NCI-H146 treated with DMSO at 0.1 percent for 48 hours (cell line): ENCODE measurements around the gene CCL4L2.
"Not testable (repeated sequence)": the region's sequence is repeated elsewhere in the genome, so short reads cannot be mapped to it uniquely, and the experiment has no call there.

Source experiments
- DNase-seq: peaks from one replicate; lab custom pipeline; 2025; ENCODE audit not compliant: unreplicated experiment; lab: John Stamatoyannopoulos, UW

The CCL4L2 gene

DNA sequence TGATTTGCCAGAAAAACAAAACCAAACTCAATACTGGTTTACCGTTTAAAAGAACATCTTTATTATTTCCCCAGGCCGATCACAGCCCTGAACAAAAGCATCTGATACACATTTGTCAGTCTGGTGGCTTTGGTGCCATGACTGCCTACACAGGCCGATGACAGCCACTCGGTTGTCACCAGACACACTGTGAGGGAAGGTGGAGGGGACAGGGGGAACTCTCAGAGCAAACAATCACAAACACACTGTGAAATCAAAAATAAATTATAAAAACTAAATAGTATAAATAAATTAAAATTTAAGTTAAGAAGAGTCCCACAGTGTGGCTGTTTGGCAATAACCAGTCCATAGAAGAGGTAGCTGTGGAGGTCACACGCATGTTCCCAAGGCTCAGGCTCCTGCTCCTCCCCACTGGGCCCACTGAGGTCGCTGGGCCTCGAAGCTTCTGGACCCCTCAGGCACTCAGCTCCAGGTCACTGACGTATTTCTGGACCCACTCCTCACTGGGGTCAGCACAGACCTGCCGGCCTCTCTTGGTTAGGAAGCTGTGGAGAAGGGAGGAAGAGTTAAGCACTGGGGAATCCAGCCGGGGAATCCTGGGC is 15.9 kb upstream of the CCL4L2 start:
- DNase-seq: not testable (repeated sequence)

DNA sequence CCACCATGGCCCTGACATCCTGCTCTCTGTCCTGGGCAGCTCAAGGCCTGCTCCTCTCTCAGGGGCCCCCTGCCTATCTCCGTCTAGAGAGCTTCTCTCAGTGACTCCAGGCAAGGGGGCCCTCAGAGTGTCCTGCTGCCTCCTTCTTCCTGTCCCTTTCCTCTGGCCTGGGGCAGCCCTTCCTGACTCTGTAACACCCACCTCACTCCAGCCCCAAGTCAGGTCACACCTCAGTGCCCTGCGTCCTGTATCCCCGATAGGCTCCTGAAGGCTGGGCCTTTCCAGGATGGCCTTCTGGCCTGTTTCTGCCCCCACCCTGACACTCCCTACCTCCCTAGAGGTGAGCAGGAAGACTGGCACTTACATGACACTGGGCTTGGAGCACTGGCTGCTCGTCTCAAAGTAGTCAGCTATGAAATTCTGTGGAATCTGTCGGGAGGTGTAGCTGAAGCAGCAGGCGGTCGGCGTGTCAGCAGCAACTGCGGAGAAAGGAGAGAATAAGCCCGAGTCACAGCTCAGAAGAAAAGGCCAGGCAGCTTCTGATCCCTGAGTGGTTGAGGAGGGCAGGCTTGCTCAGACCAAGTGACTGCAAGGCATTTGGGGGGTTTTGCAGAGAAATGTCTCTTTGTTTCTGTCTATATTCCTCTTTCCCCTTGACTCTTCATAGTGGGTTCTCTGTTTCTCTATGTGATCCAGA is 15.3 kb upstream of the CCL4L2 start:
- no peak for DNase-seq

DNA sequence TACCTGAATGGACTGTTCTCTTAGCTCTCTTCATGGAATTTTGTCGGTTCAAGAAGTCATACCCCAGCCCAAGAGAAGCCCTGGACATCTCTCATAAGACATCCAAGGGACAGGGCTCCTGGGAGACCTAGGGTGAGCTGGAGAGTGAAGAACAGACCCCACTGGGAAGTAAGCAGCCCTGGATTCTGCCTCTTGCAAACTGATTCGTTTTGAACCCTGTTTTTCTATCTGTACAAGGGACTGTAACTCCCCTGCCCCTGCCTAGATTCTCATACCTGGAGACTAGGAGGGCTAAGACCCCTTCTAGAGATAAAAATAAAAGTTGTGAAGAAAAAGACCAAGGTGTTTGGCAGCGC is 14.8 kb upstream of the CCL4L2 start:
- no peak for DNase-seq

DNA sequence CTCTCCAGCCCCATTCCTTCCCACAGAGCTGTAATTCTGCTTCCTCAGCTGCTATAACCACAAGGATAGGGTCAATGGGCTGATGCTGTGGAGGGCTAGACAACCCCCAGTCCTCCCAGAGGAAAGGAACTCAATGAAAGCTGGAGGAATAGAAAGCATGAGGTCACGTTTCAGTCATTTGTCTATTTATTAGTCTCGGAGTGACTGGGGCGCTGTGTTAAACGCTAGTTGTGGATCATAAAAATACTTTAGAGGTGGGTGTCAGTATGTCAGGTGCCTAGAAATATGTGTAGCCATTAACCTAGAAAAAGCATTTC is 13.5 kb upstream of the CCL4L2 start:
- DNase-seq: no peak

DNA sequence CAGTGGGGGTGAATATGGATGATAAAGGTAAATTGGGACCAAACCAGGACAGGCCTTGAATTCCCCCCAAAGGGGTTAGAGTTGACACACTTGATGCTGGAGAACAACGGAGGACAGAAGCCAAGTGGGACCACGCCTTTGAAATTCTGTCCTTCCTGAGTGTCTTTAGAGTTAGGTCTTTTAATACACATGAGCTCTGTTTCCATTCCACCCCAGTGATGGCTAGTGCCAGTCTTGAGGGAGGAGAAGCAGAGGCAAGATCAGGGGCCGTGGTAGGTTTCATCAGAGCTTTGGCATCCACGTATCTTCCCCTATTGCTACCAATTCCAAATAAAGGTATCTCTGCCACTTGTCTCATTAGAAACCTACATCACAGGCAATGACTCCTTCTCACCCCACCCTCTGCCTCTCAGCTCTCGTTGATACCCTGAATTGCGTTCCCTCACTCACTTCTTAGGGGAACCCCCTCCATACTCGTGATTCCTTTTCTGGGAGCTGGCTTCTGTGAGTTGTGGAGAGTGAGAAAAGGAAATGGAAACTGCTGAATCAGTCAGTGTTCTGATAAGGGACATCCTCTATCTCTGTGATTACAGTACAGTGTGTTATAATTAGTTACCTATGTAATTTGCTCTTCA is 11.9 kb upstream of the CCL4L2 start:
- DNase-seq: no peak

DNA sequence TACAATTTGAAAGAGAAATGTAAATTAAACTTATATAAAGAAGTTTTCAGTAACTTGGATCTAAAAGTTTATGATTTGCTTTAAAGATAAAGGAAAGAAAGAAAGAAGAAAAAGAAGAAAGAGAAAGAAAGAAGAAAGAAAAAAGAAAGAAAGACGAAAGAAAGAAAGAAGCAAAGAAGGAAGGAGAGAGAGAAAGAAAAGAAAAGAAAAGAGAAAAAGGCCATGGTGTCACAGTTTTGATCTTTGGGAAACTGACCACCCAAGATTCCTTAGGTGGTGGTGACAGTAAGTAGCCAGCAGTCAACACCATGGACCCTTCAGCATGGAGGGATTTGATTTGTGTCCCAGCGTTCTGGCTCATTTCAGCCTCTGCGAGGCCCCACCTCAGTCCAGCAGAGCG is 9.8 kb upstream of the CCL4L2 start:
- not testable (repeated sequence) for DNase-seq

DNA sequence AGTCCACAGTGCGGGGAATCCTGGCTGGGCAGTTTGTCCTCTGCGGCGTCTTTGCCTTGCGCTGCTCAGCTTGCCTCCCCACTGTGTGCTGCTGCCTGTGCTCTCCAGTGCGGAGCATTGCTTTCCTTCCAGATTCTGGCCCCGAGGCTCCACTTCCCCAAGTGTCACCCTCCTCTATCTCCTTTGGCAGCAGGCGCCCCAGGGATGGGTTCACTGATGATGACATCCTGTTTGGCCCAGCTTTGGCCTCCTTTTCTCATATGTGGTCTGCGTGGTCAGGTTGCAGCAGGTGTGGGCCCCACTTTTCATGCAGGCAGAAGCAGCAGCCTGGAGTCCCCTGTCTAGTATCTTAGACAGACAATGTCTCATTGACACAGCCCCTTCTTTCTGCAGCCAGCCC is 9.4 kb upstream of the CCL4L2 start:
- not testable (repeated sequence) for DNase-seq

DNA sequence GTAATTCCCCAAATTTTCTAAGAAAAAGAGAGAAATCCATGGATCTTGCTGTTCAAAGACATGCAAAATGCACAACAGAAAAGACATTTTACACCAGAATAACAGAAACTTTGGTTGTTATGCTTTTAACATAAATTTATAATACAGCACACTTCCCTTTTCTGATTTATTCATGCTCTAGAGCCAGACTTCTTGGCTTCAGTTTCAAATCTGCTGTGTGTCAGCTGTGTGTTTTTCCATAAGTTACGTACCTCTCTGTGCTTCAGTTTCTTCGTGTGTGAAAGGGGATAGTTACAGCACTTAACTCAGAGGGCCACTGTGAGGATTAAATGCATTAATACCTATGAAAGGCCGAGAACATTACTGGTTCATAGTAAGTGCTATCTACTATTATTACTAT is 7.5 kb upstream of the CCL4L2 start:
- no peak for DNase-seq

DNA sequence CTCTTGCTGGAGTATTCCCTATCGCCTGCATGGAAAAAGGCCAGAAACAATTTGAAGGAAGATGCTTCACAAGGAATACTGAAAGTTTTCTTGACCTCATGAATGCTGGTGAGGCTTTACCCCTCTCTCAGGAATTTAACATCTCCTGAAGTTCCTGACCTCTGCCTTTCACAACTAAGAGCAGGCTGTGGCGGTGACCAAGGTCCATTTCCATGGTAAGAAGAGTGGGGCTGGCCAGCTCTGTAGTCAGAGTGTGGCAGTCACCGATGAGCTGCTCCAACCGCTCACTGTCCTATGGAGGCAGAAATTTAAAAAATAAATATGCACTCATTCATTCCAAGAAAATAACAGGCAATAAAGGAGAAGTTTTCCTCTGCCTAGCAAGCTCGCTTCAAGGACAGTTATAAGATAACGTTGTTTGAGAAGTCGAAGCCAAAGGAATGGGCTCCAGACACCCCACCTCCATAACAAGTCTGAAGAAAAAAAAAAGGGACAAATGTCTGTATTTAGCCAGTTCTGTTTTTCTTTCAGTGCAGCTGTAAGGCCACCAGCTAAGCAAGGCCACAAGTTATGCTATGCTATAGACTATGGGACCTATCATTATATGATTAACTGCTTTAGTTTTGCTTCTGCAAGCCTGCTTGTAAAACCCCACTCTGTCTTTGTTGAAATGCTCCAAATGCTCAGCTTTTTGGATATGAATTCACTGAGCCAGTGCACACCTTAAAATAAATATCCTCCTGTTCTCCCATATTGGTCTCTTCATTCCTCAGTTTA is 6.0 kb upstream of the CCL4L2 start:
- no peak for DNase-seq

DNA sequence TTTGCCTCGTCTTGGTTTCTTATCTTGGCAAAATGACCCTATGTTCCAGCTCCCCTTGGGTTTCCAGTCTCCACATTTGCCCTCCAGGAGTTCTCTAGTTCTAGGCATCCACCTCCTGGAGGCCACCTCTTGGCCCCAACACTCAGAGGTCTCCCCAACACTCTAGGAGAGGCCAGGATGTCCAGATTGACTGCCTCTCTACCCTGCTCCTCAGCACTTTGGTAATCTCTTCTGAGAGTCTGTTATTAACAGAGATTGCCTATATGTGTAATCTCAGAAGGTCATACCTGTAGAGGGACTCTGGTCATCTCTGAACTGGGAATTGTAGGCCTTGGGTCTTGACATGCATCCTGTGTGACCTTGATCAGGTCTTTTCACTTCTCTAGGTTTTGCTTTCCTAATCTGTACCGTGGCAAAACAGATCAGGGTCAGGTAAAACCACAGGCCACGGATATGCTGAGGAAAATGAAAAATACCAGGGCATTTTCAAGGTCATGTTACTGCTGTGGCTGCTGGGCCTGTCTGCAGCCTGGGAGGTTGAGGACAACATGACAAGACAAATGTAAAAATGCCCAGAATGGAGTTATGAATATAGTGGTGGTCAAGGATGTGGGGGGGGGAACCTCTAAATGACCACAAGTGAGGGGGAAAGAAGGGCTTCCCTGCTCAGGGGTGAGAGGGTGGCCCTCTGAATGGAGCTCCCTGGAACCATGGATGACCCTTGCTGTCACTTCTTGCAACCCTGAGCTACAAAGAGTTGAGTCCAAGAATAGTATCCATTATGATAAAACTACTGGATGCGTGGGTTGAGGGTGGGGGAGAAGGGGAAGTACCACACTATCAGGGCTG is 5.0 kb upstream of the CCL4L2 start:
- DNase-seq: no peak

DNA sequence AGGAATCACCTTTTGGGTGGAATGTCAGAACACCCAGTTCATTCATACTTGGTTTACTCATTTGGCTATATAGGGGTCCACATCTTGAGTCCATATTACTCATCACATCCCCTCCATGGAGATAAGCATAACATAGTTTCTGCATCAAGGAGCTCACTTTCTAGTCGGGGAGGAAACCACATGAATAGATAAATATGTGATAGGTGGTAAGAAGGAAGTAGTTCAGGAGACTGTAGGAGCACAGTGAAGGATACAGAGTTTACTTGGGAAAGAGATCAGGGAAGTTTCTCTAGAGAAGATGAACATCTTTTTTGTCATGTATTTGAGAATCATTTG is 4.4 kb upstream of the CCL4L2 start:
- DNase-seq: not testable (repeated sequence)

DNA sequence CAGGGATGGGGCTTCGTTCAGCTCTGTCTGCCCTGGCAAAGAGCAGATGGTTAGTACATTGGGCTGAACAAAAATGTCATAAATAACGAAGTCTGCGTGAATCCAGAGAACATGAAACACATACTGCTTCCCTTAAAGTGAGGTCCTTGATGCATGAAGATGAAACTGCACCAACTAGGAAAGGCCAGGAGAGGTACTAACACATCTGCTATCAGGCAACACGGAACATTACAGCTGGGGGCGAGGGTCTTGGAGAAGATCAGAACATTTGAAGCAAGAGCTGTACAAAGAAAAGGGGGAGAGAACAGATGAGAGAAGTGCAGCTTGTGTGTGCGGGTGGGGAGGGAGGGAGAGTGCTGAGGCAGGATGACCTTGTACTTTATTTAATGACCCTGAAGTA is 3.5 kb upstream of the CCL4L2 start:
- DNase-seq: not testable (repeated sequence)

DNA sequence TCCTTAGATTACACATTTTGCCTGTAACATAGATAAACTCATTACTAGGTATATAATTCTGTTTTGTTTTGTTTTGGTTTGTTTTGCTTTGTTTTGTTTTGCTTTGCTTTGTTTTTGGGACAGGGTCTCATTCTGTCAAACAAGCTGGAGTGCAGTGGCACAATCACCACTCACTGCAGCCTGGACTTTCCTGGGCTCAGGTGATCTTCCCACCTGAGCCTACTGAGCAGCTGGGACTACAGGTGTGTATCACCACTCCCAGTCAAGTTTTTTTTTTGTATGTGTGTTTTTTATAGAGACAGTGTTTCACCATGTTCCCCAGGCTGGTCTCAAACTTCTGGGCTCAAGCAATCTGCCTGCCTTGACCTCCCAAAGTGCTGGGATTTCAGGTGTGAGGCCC is 1.3 kb upstream of the CCL4L2 start:
- no peak for DNase-seq

DNA sequence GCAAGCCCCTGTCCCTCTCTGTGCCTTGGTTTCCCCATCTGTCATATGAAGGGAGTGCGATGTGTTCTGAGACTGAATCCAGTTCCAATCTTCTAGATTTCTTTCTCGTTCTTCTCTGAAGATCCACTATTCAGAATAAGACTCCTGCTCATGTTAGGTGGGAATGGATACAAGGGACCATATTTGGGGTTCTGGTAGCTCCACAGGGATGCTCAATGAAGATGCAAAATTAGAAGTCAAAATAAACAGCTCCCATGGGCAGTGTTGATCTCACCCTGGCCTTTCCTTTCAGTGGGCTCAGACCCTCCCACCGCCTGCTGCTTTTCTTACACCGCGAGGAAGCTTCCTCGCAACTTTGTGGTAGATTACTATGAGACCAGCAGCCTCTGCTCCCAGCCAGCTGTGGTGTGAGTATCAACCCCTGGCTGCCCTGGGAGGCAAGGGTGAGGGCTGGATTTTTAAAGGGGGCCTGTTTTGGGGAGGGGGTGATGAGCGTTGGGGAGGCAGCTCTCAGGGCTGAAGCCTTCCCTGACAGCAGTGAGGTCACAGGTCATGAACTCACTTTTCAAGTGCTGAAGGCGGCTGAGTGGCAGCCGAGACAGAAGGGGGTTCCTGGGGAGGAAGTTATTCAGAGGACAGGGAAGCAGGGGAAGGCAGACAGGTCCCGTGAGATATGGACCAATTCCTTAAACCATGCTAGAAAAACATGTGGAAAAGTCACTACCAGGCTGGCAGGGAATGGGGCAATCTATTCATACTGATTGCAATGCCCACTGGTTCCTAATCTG is 815 bp downstream of the CCL4L2 start:
- not testable (repeated sequence) for DNase-seq

DNA sequence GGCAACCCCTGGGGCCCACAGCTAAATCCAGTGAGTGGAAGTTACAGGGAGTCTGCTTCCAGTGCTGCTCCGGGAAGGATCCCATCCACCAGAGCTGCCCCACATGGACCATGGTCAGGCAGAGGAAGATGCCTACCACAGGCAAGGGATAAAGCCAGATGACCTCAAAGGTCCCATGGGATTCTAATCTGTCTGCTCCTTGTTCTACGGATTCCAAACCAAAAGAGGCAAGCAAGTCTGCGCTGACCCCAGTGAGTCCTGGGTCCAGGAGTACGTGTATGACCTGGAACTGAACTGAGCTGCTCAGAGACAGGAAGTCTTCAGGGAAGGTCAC is 1.4 kb downstream of the CCL4L2 start:
- DNase-seq: no peak

DNA sequence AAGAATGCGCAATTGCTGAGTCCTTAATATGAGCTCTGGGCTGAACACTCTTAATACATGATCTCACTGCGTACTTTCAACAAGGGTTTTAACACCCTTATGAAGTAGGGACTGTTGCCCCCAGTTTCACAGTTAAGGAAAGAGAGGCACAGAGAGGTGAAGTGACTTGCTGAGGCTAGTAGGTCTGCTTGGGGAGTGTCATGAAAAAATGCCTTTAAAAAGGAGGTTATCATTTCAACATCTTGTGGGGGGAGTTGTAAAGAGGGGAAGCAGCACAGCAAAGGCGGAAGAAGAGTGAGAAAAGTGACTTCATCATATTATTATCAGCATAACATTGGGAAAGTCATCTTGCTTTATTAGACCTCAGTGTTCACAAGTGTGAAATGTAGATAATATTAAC is 2.1 kb downstream of the CCL4L2 start:
- DNase-seq: no peak

DNA sequence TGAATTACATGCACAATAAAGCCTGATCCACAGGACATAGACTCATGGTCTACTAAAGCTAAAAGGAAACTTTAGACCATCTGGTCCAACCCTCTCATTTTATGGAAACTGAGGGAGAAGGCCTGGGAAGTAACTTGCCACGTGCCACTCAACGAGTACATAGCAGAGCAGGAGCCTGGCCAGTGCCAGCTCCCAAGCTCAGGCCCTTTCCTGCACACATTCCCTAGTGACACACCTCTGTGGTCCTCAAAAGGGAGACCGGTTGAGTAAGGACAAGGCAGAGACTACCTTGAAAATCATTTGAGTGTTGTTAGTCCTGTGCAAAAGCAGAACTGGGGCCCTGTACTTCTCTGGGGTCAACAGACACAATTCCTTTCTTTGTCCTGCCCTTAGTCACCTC is 2.8 kb downstream of the CCL4L2 start:
- no peak for DNase-seq

DNA sequence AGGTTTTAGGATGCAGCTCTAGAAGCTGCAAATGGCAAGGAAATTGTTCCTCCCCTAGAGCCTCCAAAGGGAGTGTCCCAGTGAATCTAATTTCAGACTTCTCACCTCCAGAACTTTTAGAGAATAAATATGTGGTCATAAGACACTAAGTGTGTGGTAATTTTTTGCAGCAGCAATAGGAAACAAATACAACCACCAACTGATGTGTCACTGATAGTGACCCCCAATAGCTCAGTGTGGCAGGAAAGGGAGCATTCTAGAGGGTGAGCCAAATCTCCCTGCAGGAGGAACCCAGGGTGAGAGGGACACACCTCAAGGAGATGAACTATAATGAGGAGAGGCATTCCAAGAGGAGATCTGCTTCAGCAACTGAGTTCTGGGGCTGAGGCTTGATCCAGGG is 4.1 kb downstream of the CCL4L2 start:
- DNase-seq: no peak

DNA sequence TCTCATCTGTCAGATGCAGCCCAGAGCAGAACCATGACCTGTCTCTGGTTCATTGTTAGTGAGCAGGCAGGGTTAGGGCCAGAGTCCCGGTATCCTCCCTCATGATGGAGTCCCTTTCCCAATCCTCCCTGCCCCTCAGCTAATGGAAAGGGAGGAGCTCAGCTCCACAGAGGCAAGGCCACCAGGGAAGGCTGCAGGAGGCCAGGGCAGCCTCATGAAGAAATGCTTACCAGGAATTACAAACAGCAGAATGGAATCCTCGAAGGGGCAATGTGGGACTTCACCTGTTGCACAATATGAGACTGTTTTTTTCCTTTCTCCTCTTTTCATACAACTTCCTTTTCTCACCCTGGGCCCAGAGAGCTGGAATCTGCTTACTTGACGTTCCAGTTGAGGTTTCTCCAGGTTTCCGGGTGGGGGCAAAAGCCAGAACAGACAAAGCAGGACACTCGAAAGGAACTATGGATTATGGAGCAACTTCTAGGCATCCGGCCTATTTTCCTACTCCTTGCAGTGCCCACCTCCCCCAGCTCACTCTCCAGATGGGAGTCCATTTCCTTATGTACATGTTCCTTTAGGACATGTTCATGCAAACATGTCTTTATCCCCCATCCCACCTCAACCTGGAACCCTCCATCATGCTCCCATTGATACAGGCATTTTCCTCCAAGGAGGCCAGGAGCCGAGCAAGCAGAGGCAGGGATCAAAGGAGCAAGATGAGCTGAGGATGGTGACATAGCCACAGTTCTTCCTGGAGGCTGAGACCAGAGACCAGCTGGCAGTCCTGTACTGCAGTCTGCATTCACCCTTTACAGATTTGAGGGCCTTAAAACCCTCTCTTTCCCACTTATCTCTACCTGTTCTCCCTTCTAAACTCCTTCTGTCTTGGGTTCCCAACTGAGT is 4.8 kb downstream of the CCL4L2 start:
- not testable (repeated sequence) for DNase-seq

DNA sequence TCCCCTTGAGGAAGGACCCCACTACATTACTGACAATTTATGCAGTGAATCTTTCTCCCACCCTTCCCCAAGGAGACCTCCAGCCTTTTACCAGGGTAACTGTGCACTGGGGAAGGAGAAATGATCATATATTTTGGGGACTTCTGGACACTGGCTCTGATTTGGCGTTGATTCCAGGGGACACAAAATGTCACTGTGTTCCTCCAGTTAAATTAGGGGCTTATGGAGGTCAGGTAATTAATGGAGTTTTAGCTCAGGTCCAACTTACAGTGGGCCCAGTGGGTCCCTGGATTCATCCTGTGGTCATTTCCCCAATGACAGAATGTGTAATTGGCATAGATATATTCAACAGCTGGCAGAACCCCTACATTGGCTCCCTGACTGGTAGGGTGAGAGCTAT is 8.7 kb downstream of the CCL4L2 start:
- not testable (repeated sequence) for DNase-seq
